Tibial nerve (tissue), 4 donors: ENCODE results near the gene TTC21A. TPM values are rescaled to one million over a fixed set of nuclear protein-coding genes. Genes with fewer than 3 reads are reported as not detected.

Experiments
- DNase-seq, 2 donors: peaks; one replicate each; pipeline ENCODE4 v3.0.0-alpha.2; 2019; ENCODE audit warnings: low spot score in 2 of 2
- H3K27ac ChIP-seq, 4 donors: fragments of 200-600 bp; sonication (generic) in 3 of 4; one replicate each; pipeline ENCODE4 v1.5.1; 2017 to 2019; ENCODE audit warnings: mild to moderate bottlenecking in 1 of 4
- H3K27me3 ChIP-seq, 2 donors: fragments of 200-600 bp; sonication (generic) in 1 of 2; one replicate each; pipeline versions ENCODE4 v1.5.1 to v1.6.0; 2017 to 2019
- H3K36me3 ChIP-seq, 3 donors: fragments of 200-600 bp; sonication (generic); one replicate each; pipeline ENCODE4 v1.5.1; 2018 to 2019
- H3K4me1 ChIP-seq, 4 donors: fragments of 200-600 bp; sonication (generic) in 3 of 4; one replicate each; pipeline ENCODE4 v1.5.1; 2017 to 2019
- H3K4me3 ChIP-seq, 4 donors: fragments of 200-600 bp; sonication (generic) in 3 of 4; one replicate each; pipeline ENCODE4 v1.5.1; 2017 to 2019; ENCODE audit warnings: mild to moderate bottlenecking in 1 of 4, moderate library complexity in 1 of 4
- H3K9me3 ChIP-seq, 4 donors: fragments of 200-600 bp; sonication (generic) in 3 of 4; one replicate each; pipeline ENCODE4 v1.5.1; 2017 to 2019
- EP300 ChIP-seq, 2 donors: sonication (generic); formaldehyde crosslinking; IDR thresholded peaks; one replicate each; pipeline ENCODE4 v1.6.1; 2017; ENCODE audit warnings: antibody characterized with exemption in 2 of 2, mild to moderate bottlenecking in 1 of 2
- POLR2A ChIP-seq, 2 donors: fragments of 450-650 bp; IDR thresholded peaks; one replicate each; pipeline ENCODE4 v1.6.1; 2017; ENCODE audit warnings: antibody characterized with exemption in 2 of 2, mild to moderate bottlenecking in 2 of 2, moderate library complexity in 2 of 2
- WGBS, 2 donors: methylation state at CpG; one replicate each; pipeline ENCODE4 v1.1.5; 2018; 5-methylcytosine and 5-hydroxymethylcytosine counted together
- total RNA-seq, 4 donors: library from RNA; depleted of rRNA; stranded (reverse); fragments of >200 nt; gene quantifications; one replicate each; pipeline ENCODE4 v1.1.0, GENCODE V29; 2016
- TF ChIP-seq, protein P1 (sequence below), 5 experiments: fragments of 200-600 bp in 3 of 5; fragments of 450-650 bp in 2 of 5; sonication (generic) in 3 of 5; IDR thresholded peaks; one replicate each; pipeline ENCODE4 v1.5.1; 2016 to 2019; ENCODE audit warnings: antibody characterized with exemption in 5 of 5, mild to moderate bottlenecking in 3 of 5, moderate library complexity in 2 of 5

TTC21A gene
- total RNA-seq, 4 donors from 2014 or later = 11.5 to 21.6 (median 12.8) TPM

DNA sequence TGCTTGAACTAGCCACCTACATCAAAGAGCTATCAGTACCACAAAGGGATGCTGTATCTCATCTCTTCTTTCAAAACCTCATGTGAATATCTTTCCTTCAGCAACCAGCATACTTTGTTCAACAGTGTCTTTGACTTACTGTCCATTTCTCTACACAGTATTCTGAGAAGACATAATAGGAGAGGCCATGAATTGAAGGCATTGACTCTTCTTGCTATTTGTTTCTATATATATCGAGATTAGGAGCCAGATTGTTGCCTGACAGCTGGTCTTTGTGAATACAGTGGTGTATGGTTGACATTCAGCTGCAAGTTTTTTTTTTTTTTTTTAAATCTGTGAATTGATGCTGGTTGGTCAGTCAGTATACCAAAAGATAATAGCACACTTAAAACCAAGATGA lies 58.0 kb downstream of the TTC21A start:
- 38 to 49% methylated on average over 1 of the region's 1 CpG for WGBS, 2 donors
- H3K4me3 ChIP-seq = no peak overlapping the region
- DNase-seq = no peak
- H3K27ac ChIP-seq = peak overlapping the region in 2 of 4 donors; percentile 75 to 84
- H3K36me3 ChIP-seq = no peaks in the 10 kb centered on the region
- no peak for TF ChIP-seq EP300 (IDR thresholded peaks at IDR 0.05)
- TF ChIP-seq, protein P1, sequence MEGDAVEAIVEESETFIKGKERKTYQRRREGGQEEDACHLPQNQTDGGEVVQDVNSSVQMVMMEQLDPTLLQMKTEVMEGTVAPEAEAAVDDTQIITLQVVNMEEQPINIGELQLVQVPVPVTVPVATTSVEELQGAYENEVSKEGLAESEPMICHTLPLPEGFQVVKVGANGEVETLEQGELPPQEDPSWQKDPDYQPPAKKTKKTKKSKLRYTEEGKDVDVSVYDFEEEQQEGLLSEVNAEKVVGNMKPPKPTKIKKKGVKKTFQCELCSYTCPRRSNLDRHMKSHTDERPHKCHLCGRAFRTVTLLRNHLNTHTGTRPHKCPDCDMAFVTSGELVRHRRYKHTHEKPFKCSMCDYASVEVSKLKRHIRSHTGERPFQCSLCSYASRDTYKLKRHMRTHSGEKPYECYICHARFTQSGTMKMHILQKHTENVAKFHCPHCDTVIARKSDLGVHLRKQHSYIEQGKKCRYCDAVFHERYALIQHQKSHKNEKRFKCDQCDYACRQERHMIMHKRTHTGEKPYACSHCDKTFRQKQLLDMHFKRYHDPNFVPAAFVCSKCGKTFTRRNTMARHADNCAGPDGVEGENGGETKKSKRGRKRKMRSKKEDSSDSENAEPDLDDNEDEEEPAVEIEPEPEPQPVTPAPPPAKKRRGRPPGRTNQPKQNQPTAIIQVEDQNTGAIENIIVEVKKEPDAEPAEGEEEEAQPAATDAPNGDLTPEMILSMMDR (IDR thresholded peaks at IDR 0.05) = no peak
- no peaks in the 10 kb centered on the region for H3K27me3 ChIP-seq
- no peaks in the 10 kb centered on the region for H3K9me3 ChIP-seq
- peaks cover 0 to 24% (median 9%) of the 10 kb centered on the region in 4 donors for H3K4me1 ChIP-seq

- TF ChIP-seq, protein P1 (IDR thresholded peaks at IDR 0.05) = no peak
- no peak for TF ChIP-seq EP300 (IDR thresholded peaks at IDR 0.05)
- TF ChIP-seq POLR2A (IDR thresholded peaks at IDR 0.05) = no peak
- no peak for DNase-seq
- H3K36me3 ChIP-seq = no peaks in the 10 kb centered on the region
- no peaks in the 10 kb centered on the region for H3K27me3 ChIP-seq
- peak overlapping the region in 2 of 4 donors; percentile 75 to 84 for H3K27ac ChIP-seq
- H3K9me3 ChIP-seq = no peaks in the 10 kb centered on the region
- peaks cover 0 to 24% (median 9%) of the 10 kb centered on the region in 4 donors for H3K4me1 ChIP-seq
- 52% methylated on average over 3 of the region's 3 CpGs for WGBS, 2 donors
- H3K4me3 ChIP-seq = no peak overlapping the region
These were observed 58.7 kb downstream of the TTC21A start for GRCh38 chr3:39166134-39166710.

GRCh38 chr3:39166932-39167532 lies 59.6 kb downstream of the TTC21A start:
- Histone ChIP-seq H3K27ac (peak overlapping the region in 2 of 4 donors; percentile 75 to 84), H3K27me3 (no peaks in the 10 kb centered on the region), H3K4me1 (peaks cover 0 to 24% (median 9%) of the 10 kb centered on the region in 4 donors), H3K36me3 (no peaks in the 10 kb centered on the region), H3K4me3 (no peak overlapping the region), H3K9me3 (no peaks in the 10 kb centered on the region)
- 37 to 43% methylated on average over 1 of the region's 1 CpG for WGBS, 2 donors
- peak in 1 of 2 donors; percentile 84 for DNase-seq
- TF ChIP-seq POLR2A (IDR thresholded peaks at IDR 0.05) (no peak), EP300 (IDR thresholded peaks at IDR 0.05) (peak; percentile 24 to 83)
- TF ChIP-seq, protein P1 (IDR thresholded peaks at IDR 0.05) = no peak

- 61 to 64% methylated on average over 5 of the region's 5 CpGs for WGBS, 2 donors
- Histone ChIP-seq H3K36me3 (no peaks in the 10 kb centered on the region), H3K9me3 (no peaks in the 10 kb centered on the region), H3K4me3 (no peak overlapping the region), H3K27ac (peak overlapping the region in 3 of 4 donors; percentile 21 to 84 (median 75)), H3K4me1 (peaks cover 0 to 24% (median 9%) of the 10 kb centered on the region in 4 donors), H3K27me3 (no peaks in the 10 kb centered on the region)
- no peak for DNase-seq
- TF ChIP-seq EP300 (IDR thresholded peaks at IDR 0.05) = no peak
- no peak for TF ChIP-seq POLR2A (IDR thresholded peaks at IDR 0.05)
- TF ChIP-seq, protein P1 (IDR thresholded peaks at IDR 0.05) = no peak
These were observed 60.8 kb downstream of the TTC21A start for GRCh38 chr3:39168156-39168780.

DNA sequence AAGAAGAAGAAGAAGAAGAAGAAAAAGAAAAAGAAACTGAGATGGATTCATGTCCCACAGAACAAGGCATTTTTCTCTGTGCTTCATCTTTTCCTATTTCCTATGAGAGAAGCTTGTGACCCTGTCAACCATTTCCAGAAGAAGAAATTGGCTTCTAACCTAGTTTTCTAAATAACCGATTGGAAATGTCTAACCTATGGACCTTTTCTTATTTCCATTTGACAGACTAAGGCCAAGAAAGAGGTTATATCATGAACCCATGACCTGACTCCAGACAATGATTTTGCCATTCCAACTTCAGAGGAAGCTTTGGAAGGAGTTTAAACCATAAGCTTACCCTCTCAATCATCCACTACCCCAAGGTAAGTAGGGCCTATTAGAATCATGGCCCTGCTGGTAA lies 62.2 kb downstream of the TTC21A start:
- Histone ChIP-seq H3K4me1 (peaks cover 0 to 24% (median 9%) of the 10 kb centered on the region in 4 donors), H3K27ac (no peak overlapping the region), H3K36me3 (no peaks in the 10 kb centered on the region), H3K4me3 (no peak overlapping the region), H3K27me3 (no peaks in the 10 kb centered on the region), H3K9me3 (no peaks in the 10 kb centered on the region)
- TF ChIP-seq POLR2A (IDR thresholded peaks at IDR 0.05) (no peak), EP300 (IDR thresholded peaks at IDR 0.05) (no peak)
- TF ChIP-seq, protein P1 (IDR thresholded peaks at IDR 0.05) = no peak
- DNase-seq = no peak
- 26 to 57% methylated on average over 1 of the region's 1 CpG for WGBS, 2 donors
